SKM-1 treated with dmso at 0.1 percent for 144 hours (cell line): ENCODE data around the gene DAAM1.

Experiments used
- DNase-seq: peaks from one replicate; lab custom pipeline; 2025; ENCODE audit not compliant: unreplicated experiment; lab: John Stamatoyannopoulos, UW

DAAM1 gene

DNA sequence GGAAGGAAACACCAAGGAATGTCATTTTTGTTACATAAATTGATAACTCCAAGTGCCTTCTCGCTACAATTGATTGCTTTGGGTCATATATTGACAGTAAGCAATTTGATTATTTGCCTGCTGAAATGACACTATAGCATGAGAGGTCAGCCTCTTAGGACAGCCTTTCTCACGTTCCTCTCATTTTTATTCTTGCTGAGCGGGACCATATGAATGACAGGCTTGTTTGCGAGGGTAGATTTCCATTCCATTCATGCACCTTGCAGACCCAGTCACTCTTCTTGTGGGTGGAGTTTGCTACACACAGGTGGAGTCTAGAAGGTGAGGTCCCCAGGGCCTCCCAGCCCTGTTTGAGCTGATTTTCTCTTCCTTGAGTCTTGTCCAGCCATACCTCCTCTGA is 27.3 kb downstream of the DAAM1 start:
- DNase-seq: no peak

DNA sequence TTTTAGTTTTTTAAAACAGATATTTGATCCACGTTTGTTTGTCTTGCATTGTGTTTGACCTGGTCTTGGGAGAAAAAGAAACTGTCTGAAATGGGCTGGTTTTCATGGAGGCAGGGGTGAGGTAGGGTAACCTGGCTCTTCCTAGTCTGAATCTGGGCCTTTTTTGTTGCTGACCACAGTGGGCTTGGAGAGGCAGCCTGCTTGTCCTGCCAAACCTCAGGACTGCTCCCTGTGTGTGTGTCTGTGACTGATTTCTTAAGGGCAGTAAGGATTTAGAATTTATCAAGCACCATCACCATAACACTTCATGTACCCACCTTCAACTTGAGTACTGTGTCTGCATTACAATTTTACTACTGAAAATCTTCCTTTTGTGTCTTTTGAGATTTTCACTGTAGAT is 28.5 kb downstream of the DAAM1 start:
- DNase-seq: no peak

DNA sequence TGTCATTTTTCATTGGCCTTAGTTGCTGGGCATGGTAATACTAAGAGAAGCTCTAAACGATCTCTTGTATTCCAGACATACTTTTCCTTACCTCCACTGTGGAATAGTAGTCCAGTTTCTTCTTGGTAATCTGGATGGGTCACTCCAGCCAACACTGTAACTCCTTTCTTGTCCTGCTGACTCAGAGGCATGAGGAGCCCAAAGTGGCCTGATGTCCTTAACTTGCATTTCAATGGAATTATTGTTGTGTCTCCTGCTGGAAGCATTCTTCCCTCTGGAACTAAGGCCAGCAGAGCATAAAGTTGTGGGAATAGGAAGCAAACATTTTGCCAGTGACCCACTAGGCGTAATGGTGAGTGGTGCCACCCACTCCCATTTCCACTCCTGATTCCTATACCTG is 33.1 kb downstream of the DAAM1 start:
- DNase-seq: no peak

DNA sequence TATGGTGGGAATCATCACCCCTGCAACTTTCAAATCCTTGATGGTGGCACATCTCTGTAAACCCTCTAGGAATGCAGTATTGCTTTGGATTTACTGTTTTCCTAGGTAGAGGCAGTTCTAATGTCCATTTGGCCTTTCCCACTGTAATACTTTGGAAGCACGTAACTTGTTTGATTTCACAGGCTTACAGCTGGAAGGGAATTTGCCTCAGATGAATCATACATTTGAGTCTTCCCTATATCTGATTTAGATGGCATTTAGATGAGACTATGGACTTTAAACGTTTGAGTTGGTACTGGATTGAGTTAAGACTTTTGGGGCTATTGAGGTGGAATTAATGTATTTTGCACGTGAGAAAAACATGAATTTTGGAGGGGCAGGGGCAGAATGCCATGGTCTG is 35.9 kb downstream of the DAAM1 start:
- DNase-seq: no peak

DNA sequence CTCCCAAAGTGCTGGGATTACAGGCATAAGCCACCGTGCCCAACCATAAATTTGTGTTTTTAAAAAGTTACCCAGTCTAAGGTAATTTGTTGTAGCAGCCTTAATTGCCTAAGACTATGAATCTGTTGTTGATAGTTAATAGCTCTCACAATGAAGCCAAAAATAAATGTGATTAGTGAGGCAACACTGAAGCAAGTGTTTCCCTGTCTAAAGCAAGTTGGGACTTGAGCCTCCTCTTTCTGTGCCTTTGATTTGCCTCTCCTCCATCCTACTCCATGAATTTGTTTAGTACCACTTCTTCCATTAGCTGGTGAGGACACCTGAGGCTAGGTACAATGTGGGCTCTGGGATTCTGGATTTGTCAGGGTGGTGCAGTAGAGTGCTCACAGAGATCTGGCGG is 36.8 kb downstream of the DAAM1 start:
- DNase-seq: no peak

DNA sequence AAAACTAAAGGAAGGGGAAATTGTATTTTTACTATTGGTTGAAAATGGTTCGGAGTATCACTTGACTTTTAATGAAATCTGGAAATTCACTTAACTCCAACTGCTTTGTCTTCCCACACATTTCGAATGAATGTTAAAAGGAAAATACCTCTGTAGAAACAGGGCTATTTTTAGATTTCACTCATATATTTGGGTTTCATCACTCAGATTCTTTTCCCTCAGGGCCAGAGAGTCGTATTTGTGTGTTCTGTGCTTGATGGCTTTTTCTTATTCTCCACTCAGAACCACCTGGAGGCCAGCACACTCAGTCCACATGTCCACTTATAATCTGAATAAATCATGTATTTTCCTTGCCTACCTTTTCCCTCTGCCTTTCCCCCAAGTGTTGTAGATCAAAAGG is 40.0 kb downstream of the DAAM1 start:
- DNase-seq: no peak

DNA sequence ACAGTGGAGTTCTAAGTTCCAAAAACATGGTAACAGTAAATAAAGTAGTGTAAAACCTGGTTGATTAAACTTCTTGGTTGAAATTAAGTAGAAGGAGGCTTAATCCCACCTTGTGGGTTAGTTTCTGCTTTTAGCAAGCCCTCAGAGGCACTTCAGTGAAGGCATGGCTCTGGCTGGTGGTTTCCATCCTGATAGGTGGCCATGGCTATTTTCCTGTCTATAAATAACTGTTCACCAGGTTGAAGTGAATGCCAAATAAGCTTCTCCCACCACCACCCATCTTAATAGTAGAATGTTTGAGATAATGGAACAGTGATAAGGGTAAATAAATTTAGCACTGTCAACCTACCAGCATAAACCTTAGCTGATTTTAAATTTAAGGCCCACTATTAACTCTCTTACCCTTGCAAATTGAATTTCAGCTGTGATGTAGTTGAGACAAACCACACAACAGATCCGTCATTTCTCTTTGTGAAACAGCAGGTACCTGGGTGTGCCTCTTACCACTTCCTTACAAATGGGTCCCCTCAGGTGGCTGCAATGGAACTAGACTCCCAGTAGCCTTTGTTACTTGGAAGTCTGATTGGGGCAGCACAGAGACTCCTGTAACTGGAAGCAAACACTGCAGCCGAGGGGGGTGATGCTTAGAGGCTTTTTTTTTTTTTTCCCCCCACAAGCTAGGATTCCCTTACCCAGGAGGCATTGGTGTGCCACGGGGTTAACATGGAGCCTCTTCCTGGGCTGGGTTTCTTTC is 41.4 kb downstream of the DAAM1 start:
- no peak for DNase-seq

DNA sequence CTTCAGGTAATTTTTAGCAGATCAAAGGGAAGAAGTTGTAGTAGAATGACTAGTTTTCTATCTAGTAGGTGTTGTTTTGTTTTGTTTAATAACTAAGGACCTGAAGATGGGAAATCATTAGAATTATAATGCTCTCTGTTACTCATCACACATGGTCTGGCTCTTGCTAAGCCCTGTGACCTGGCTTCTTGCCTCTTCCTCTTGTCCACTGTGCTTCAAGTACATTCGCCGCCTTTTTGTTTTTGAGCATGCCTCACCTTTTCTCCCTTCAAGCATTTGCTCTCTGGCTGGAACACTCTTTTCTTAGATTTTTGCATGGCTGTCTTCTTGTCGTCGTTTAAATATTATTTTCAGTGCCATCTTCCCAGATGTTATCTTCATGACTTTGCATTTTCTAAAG is 47.7 kb downstream of the DAAM1 start:
- DNase-seq: no peak

DNA sequence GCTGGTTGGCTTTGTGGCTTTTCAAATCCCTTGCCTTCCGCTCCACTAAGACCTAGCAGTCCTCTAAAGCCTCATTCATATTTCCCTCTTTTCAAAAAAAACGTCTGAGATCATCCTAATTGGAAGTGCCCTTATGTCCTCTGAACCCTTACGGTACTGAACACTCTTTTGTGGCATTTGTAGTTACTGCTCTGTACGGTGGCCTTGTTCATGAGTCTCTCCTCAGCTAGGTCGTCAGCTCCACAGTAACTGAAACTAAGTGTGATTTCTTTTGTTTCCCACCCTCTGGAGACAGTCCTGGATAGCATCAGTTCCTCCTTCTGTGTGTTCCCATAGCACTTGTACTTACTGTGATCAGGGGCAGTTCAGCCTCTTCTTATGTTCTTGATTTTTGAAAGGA is 49.7 kb downstream of the DAAM1 start:
- DNase-seq: no peak

DNA sequence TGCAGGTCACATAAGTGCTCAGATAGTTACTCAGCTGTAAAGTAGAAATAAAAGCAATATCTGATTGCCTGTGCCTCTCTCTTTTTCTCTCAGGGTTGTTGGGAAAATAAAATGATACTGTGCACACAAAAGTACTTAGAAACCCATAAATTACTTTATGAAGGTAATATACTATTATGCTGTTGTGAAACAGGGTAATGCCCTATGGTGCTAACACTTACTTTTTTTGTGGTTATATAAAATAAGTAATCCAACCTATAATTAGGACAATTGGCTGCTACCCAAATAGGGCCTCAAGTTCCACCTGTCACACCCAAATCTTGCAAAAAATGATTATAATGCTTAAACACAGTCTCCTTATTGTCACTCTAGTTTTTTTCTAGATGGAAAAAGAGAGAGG is 50.6 kb downstream of the DAAM1 start:
- DNase-seq: no peak

DNA sequence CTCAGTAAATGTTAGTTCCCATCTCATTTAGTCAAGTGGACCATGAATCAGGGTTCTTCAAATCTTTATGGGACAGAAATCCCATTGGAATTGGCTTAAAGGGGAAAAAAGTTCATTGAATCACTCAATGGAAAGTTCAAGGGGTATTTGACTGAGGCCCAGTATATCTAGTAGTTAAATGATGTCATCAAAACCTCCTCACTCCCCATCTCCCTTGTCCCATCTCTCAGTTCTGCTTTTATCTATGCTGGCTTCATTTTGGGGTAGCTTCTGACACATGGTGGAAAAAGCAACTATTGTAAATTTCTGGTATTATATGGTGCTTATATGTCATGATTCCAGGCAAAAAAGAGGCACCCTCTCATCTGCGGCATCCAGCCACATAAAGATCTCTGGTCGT is 51.9 kb downstream of the DAAM1 start:
- DNase-seq: no peak

DNA sequence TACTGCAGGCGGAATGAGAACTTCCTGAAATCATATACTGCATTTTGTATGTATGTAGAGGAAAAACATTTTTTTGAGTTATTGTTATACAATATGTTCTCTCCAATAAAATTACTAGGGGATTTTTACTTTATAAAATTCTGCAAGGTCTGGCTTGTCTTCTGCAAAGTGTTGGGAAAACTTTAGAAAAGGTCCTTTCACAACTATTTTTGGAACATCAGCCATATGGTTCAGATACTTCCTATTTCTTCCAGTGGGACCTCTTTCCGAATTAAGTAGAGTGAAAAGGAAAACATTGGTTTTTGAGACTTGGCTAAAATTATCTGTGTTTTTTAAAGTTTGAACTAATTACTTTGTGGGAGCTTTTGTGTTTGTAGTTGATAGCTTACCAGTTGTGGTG is 52.7 kb downstream of the DAAM1 start:
- DNase-seq: no peak

DNA sequence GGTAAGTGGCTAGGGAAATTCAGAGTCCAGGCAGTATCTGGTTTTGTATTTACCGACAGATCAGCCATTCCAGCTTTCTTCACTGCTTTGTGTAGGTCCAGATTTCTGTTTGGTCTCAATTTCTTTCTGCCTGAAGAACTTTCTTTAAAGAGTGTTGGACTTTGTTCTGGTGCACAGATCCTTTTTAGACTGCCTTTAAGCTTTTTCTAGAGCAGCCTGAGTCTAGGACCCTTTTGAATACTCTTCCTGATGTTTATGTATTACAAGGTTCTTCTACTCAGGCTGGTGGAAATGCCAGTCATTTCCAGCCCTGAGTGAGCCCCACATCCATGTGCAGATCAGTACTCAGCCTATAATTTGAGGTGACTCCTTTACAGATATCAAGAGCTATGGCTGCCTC is 54.7 kb downstream of the DAAM1 start:
- no peak for DNase-seq

DNA sequence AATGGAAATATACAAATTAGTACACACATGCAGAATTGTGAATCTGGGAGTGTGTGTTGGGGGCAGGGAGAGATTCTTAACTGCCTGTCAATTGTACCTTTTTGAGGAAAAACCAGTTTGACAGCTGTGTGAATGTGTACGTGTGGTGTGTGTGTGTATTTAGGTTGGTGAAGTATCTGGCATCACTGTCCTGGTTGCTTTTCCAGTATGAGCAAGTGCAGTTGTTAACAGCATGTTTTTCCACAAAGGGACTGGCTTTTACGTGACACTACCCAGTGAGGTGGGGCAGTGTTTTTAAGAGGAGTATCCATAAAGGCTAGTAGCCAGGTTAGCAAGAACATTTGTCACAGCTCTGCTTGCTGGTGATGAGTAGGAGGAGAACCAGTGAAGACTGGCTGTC is 56.1 kb downstream of the DAAM1 start:
- no peak for DNase-seq

DNA sequence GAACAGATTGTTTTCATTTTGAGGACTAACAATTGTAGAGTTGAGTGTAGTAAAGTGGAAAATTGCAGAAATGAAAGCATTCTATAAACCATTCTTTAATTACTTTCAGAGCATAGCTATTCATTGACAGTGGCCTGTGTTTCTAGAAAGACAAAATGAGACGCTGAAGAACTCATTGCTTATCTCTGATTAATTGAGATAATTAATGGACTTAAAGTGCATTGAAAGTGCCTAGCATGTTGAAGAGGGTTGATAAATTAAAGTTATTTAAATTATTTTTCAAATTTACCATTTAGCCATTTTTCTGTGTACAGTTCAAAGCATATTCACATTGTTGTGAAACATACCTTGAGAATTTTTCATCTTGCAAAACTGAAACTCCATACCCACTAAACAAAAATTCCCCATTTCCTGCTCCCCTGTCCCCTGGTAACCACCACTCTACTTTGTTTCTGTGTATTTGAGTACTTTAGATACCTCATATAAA is 57.4 kb downstream of the DAAM1 start:
- no peak for DNase-seq

DNA sequence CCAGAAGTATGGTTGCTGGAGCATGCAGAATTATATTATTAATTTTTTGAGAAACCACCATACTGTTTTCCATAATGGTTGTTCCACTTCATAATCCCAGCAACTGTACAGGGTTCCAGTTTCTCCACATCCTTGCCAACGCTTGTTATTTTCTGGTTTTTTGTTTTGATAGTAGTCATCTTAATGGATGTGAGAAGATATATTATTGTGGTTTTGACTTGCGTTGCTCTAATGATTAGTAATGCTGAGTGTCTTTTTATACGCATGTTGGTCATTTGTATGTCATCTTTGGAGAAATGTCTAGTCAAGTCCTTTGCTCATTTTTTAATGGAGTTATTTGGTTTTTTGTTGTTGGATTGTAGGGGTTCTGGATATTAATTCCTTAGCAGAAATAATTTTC is 58.1 kb downstream of the DAAM1 start:
- DNase-seq: no peak

DNA sequence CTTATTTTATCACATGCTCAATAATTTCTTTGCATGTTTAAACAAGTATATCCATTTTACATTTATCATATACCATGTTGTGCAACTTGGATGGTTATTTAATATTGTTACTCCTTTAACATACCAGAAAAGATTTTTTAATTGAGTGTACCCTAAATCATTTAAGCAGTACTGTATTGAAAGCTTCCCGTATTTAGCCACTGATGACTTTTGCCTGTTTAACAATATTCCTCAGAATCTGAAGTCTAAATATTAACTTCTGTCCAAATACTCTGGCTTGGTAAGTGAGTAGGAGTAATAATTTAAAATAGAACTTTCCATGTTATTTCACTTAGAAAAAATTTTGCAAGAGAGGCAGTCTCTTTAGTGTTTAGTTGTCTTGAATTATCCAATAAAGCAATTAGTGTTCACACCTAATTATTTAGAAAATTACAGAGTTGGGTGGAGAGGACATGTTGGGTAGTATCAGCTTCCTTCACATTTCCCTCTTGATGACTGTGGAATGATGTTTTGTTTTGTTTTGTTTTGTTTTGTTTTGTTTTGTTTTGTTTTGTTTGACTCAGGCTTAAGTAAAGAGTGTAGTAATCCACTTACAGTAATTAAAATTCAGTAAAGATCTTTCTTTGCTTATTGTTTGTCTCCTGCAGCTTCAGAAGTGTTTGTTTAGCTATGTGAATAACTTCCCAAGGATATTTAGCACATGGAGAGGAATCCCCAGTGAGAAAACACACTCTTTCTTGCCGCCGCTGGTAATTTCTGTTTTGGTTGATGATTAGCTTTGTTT is 59.5 kb downstream of the DAAM1 start:
- no peak for DNase-seq

DNA sequence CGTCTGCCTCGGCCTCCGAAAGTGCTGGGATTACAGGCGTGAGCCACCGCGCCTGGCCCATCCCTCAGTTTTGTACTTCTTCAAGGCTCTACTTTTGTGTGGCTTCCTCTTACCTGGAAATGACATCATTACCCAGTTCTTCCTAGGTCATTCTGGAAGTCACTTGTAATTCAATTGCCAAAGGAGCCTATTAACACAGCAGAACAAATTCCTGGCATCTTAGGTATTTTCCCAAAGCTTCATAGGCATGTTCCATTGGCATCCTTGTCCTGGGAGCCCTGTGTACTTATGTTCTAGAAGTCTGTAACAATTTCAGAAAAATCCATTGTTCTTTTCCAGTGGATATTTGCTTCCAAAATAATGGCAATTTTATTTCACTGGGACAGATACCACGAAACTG is 60.6 kb downstream of the DAAM1 start:
- DNase-seq: no peak

DNA sequence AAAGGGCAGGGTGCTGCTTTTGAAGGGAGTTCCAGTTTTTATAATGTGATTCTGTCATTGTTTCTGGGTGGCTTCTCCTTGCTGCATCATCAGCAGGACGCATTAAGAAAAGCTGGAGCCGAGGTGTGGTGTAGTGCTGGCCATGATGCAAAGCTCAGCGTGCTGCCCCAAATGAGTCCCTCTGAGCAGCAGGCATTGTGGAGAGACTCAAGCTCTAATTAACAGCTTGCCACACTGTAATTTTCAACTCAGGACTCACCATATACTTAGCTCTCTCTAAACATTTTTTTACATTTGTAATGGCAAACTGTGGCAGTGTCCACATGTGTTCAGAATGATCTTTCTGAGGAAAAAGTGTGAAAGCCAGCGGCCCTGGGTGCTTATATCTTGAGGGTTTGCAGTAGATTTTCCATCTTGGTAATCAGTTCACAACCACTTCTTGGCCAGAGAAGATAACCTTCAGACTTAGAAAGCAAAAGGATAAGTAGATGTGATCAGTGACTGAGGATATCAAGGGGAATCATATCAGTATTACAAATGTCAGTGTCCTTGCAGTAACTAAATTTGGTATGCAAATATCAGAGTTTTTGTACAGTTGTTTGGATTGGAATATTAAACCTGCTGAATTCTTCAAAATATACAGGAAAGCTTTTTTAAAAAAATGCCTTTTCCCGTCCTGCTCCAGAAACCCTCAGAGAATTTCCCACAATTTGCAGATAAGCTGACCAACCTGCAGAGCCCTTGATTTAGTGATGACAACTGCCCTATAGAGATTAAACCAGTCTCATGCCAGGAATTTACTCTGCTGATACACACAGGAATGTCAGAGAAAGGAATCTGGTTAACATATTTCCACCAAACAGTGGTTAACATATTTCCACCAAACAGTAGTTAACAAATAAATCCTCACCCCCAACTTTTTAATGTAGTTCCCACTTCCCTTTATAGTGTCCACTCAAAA is 63.6 kb downstream of the DAAM1 start:
- DNase-seq: no peak

DNA sequence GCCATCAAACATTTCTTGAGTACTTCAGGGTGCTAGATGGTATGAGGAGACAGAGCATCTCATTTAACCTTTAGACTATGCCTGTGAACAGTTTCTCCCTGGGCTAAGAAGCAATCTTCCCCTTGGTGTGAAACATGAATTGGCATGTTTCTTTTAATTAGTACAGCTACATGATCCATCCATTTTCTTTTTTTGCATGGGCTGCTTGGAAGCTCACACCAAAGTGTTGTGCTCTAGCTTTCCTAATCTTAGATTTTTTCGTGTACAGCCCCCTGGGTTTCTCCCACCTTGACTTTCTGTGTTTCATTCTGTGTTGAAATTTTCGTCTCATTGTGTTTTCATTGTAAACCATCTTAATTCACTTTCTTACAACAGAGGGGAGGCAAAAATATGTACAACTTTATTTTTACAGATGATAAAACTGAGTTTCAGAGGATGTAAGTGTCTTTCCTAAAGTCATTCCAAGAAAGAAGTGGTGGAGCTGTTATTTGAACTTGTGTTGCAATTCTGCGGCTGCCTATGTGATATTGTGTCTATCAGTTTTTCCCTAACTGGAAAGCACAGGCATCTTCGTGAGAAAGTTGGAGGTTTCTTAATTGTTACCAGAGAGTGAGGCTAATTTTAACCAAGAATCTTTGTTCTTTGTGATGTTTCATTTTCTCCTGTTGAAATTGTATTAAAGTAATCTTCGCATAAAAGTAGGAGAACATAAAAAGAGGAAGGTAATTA is 64.5 kb downstream of the DAAM1 start:
- DNase-seq: no peak

DNA sequence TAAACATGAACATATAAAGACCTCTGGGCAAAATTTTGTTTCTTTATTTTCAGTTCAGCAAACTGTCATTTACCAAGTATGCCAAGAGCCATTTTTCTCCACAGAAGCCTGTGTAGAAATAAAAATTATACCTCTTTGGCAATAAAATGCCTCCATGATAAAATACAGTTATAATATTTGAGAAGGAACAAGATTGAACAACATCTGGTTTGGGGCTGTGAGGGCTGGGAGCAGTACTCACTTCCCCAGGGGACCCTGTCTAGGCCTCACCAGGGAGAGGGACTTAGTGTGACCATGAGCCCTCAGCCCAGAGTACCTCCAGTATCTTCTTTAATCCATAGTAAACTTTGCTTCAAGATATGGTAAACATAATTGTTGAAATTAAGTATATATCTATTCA is 65.1 kb downstream of the DAAM1 start:
- no peak for DNase-seq
